IPS-11a (cell line): ENCODE results near the gene NLGN3.
A peak's percentile ranks its signal among the peaks of the same experiment; 100 is the strongest.

Source experiments
- H3K4me3 ChIP-seq: one replicate; pipeline ENCODE4 v1.5.1; 2013; ENCODE audit warnings: low read depth, low read length, control low read depth

The NLGN3 gene

DNA sequence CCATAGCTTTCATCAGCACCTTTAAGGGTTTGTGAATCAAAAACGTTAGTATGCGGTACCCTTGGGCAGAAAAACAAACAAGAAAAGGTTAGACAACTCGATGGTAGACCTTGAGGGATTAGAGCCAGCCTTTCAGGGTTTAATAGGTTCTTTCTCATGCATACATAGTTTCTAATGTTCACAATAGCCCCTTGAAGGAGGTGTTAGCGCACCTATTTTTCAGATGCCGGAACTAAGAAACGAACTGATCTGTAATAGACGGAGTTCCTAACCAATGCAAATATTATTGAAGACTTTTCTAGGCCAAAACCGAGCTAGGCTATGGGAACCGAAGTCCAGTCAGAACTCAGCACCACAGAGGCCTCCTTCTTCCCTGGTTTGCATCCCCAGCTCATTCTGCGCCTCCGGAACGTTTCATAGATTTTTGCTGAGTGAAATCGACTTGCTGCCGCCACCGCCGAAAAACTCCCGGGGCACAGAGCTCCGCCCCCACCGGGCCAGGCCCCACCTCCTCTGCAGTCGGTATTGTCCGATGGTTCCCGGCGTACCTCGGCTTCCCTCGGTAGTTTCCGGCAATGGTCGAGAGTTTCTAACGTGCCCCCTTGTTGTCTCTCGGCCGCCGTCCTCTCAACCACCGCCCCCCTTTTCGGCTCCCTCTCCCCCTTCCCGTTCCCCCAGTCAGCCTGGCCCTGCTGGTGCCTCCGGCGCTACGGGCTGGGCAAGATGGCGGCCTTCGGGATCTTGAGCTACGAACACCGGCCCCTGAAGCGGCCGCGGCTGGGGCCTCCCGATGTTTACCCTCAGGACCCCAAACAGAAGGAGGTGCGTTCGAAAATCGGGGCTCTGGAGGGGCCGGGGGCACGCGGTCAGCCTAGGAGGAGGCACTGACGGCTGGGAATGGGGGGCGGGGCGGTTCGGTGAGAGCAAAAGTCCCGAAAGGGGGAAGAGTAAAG, 26.3 kb upstream of the NLGN3 start, which contains the start of gene MED12:
Gene MED12 (plus strand): TSS at position 565 of the 953 bp plus-strand sequence. CDS start 159 bp downstream, at position 724.
- peak within 1 kb of the TSS; percentile 43 for H3K4me3 ChIP-seq

GRCh38 chrX:71118985-71119535, 25.6 kb upstream of the NLGN3 start:
- peak overlapping the region; percentile 43 for H3K4me3 ChIP-seq

DNA sequence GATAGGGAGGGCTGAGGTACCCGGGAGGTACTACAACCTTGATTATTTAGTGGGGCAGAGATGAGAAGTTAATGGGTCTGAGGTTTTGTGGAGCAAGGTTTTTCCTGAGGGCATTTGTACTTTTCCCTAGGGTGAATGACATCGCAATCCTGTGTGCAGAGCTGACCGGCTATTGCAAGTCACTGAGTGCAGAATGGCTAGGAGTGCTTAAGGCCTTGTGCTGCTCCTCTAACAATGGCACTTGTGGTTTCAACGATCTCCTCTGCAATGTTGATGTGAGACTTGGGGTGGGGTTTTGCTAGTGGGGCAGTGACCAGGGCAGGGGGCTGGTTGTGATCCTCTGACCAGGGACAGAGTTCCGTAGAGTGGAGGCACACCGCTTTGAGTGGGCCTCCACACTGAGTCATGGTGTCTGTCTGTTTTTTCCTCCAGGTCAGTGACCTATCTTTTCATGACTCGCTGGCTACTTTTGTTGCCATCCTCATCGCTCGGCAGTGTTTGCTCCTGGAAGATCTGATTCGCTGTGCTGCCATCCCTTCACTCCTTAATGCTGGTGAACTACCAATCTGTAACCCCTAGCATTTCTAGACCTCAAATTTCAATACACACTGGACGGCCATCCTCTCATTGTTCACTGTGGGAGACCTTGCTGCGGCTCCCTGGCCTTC, 16.3 kb upstream of the NLGN3 start:
- H3K4me3 ChIP-seq, result no peak overlapping the region

- no peak overlapping the region for H3K4me3 ChIP-seq
Observed at GRCh38 chrX:71128915-71129765, 15.5 kb upstream of the NLGN3 start.

GRCh38 chrX:71131510-71131909, 13.1 kb upstream of the NLGN3 start:
- H3K4me3 ChIP-seq, result no peak overlapping the region

GRCh38 chrX:71140440-71140839, 4.2 kb upstream of the NLGN3 start:
- no peak overlapping the region for H3K4me3 ChIP-seq

DNA sequence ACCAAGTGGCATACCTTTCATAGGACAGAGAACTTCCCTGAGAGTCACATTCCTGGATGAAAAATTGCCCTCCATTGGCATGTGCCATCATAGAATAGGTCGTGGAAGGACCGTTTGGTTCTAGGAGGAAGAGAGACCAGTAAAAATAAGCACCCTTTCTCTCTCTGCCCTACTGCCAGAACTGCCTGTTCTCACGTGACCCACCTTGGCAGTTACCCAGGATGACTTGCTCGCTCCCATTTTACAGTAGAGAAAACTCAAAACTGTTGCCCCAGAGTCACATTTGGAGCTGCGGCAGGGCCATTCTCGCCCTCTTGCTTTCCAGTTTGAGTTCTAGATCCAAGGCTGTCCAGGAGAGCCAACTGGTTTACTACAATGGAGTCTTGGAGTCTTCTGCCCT, 1.1 kb upstream of the NLGN3 start:
- H3K4me3 ChIP-seq, result no peak overlapping the region

- no peak overlapping the region for H3K4me3 ChIP-seq
Observed at GRCh38 chrX:71147496-71148277, 3.0 kb downstream of the NLGN3 start.

DNA sequence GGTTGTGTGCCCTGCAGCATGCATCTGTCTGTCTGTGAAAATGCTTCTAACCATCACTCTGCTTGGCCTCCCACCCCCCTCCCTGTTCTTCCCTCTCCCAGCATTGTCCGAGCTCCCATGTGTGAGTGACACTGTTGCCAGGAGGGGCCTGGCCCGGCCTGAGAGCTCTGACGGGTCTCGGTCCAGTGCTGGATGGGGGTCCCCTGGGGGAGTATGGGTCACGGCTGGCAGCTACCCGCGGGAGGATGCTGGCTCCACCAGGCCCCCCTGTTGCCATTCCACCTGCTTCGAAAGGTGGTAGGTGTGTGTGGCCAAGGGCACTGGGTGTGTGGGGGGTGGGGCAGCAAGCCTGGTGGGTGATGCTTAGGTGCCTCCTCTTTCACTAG, 3.6 kb downstream of the NLGN3 start:
- H3K4me3 ChIP-seq, result no peak overlapping the region

- no peak overlapping the region for H3K4me3 ChIP-seq
Observed at GRCh38 chrX:71151366-71151765, 6.7 kb downstream of the NLGN3 start.

- H3K4me3 ChIP-seq, result no peak overlapping the region
Observed at GRCh38 chrX:71154196-71154595, 9.6 kb downstream of the NLGN3 start.

- no peak overlapping the region for H3K4me3 ChIP-seq
Observed at GRCh38 chrX:71154641-71155040, 10.0 kb downstream of the NLGN3 start.

- no peak overlapping the region for H3K4me3 ChIP-seq
Observed at GRCh38 chrX:71158603-71159002, 14.0 kb downstream of the NLGN3 start.

GRCh38 chrX:71159335-71159734, 14.7 kb downstream of the NLGN3 start:
- no peak overlapping the region for H3K4me3 ChIP-seq

- no peak overlapping the region for H3K4me3 ChIP-seq
Observed at GRCh38 chrX:71160475-71160874, 15.8 kb downstream of the NLGN3 start.

DNA sequence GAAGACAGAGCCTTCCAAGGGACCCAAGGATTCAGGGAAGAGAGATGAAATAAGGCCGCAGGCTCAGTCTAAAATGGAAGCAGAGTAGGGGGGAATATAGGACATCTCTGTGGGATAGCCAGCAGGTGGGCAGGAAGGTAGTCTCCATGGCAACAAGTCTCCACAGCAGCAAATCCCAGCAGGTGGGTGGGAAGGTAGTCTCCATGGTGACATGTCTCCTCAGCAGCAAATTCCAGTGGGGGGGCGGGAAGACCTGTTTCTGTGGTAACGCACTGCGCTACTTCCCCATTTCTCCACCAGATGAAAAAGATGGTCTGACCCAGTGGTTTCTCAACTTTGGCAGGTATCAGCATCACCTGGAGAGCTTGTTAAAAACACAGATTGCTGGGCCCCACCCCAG, 18.3 kb downstream of the NLGN3 start:
- H3K4me3 ChIP-seq, result no peak overlapping the region

- H3K4me3 ChIP-seq, result no peak overlapping the region
Observed at GRCh38 chrX:71164071-71164470, 19.4 kb downstream of the NLGN3 start.

DNA sequence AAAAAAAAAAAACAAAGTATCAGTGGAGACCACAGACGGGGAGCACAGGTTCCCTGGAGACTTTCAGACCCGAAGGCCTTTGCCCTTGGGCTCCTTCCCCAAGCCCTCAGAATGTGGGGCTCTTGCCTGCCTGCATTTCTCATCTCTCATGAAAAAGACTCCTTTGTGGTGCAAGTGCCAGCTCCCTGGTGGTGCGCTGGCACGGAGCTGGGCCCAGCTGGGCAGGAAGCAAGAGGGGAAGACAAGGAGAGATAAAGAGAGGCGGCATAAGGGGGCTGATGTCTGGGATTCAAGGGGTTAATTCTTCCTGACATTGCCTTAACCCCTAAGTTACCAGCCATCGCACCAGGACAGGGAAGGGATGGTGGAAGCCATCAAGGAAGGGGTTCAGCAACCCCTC, 21.8 kb downstream of the NLGN3 start:
- no peak overlapping the region for H3K4me3 ChIP-seq

GRCh38 chrX:71167031-71167781, 22.6 kb downstream of the NLGN3 start:
- H3K4me3 ChIP-seq, result no peak overlapping the region
